OCI-LY3 (cell line): ENCODE results near the gene RHOBTB3.
A peak's percentile ranks its signal among the peaks of the same experiment; 100 is the strongest.

Experiments
- H2AFZ ChIP-seq: fragments of 200-600, 300-600 bp; shearing (Covaris generic); 2 replicates; pipeline ENCODE4 v1.6.0; 2014; ENCODE audit warnings: antibody characterized with exemption, low read depth, low read length
- H3K27ac ChIP-seq: fragments of 200-600, 300-600 bp; sonication (generic); 2 replicates; pipeline ENCODE4 v1.5.1; 2014; ENCODE audit warnings: mild to moderate bottlenecking, low read length, moderate library complexity, mixed read lengths
- H3K27me3 ChIP-seq: fragments of 200-600, 300-600 bp; sonication (generic); 2 replicates; pipeline ENCODE4 v1.6.1; 2014; ENCODE audit warnings: low read depth, low read length, mixed read lengths
- H3K36me3 ChIP-seq: fragments of 200-600, 300-600 bp; sonication (generic); replicated peaks from 2 replicates; pipeline ENCODE3; 2014; ENCODE audit warnings: low read depth, low read length, mixed read lengths
- H3K4me1 ChIP-seq: fragments of 300-600, 200-600 bp; sonication (generic); 2 replicates; pipeline ENCODE4 v1.6.1; 2014; ENCODE audit warnings: low read length, mixed read lengths
- H3K4me2 ChIP-seq: fragments of 200-600, 300-600 bp; sonication (generic); 2 replicates; pipeline ENCODE4 v1.6.1; 2014; ENCODE audit warnings: low read length, mixed read lengths
- H3K4me3 ChIP-seq: fragments of 300-600, 200-600 bp; sonication (generic); 2 replicates; pipeline ENCODE4 v1.5.1; 2014; ENCODE audit warnings: antibody characterized with exemption, mild to moderate bottlenecking, low read length, moderate library complexity
- H3K79me2 ChIP-seq: fragments of 300-600, 200-600 bp; shearing (Covaris generic); 2 replicates; pipeline ENCODE4 v1.6.1; 2014; ENCODE audit warnings: mild to moderate bottlenecking, low read length, mixed read lengths
- H3K9ac ChIP-seq: fragments of 300-600, 200-600 bp; shearing (Covaris generic); 2 replicates; pipeline ENCODE4 v1.6.0; 2014; ENCODE audit warnings: mild to moderate bottlenecking, low read length, moderate library complexity
- H3K9me3 ChIP-seq: fragments of 200-600, 300-600 bp; shearing (Covaris generic); 2 replicates; pipeline ENCODE4 v1.6.1; 2014; ENCODE audit warnings: low read length, mixed read lengths; ENCODE audit not compliant: insufficient read depth
- H4K20me1 ChIP-seq: fragments of 200-600, 300-600 bp; sonication (generic); 2 replicates; pipeline ENCODE4 v1.6.1; 2016; ENCODE audit warnings: low read length, mixed read lengths; ENCODE audit not compliant: insufficient read depth
- EZH2phosphoT487 ChIP-seq: fragments of 200-600 bp; shearing (Covaris generic); IDR thresholded peaks from 2 replicates; pipeline ENCODE4 v1.6.1; 2018; ENCODE audit warnings: antibody characterized with exemption, mixed run types, low read depth
- TF ChIP-seq, protein P1 (sequence below): fragments of 200-600, 300-600 bp; sonication (generic); IDR thresholded peaks from 2 replicates; pipeline ENCODE4 v1.5.1; 2014; ENCODE audit warnings: antibody characterized with exemption, low read length, low read depth

RHOBTB3 gene

GRCh38 chr5:95839658-95840057, 108.5 kb downstream of the RHOBTB3 start:
- Histone ChIP-seq H3K4me1 (peaks cover 46% of the 10 kb centered on the region), H3K27ac (no peak overlapping the region), H3K36me3 (no peaks in the 10 kb centered on the region), H3K9ac (no peak overlapping the region), H2AFZ (no peak overlapping the region), H3K27me3 (no peaks in the 10 kb centered on the region), H3K9me3 (no peaks in the 10 kb centered on the region), H3K4me3 (no peak overlapping the region), H4K20me1 (no peaks in the 10 kb centered on the region), H3K79me2 (no peaks in the 10 kb centered on the region), H3K4me2 (no peak overlapping the region)
- TF ChIP-seq, protein P1, sequence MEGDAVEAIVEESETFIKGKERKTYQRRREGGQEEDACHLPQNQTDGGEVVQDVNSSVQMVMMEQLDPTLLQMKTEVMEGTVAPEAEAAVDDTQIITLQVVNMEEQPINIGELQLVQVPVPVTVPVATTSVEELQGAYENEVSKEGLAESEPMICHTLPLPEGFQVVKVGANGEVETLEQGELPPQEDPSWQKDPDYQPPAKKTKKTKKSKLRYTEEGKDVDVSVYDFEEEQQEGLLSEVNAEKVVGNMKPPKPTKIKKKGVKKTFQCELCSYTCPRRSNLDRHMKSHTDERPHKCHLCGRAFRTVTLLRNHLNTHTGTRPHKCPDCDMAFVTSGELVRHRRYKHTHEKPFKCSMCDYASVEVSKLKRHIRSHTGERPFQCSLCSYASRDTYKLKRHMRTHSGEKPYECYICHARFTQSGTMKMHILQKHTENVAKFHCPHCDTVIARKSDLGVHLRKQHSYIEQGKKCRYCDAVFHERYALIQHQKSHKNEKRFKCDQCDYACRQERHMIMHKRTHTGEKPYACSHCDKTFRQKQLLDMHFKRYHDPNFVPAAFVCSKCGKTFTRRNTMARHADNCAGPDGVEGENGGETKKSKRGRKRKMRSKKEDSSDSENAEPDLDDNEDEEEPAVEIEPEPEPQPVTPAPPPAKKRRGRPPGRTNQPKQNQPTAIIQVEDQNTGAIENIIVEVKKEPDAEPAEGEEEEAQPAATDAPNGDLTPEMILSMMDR, result no peak
- TF ChIP-seq EZH2phosphoT487, result no peak

- Histone ChIP-seq H3K4me3 (no peak overlapping the region), H3K9ac (no peak overlapping the region), H3K4me1 (peaks cover 37% of the 10 kb centered on the region), H2AFZ (no peak overlapping the region), H3K27me3 (no peaks in the 10 kb centered on the region), H3K4me2 (peak overlapping the region; percentile 60), H3K79me2 (no peaks in the 10 kb centered on the region), H3K9me3 (no peaks in the 10 kb centered on the region), H3K36me3 (no peaks in the 10 kb centered on the region), H4K20me1 (no peaks in the 10 kb centered on the region), H3K27ac (no peak overlapping the region)
- TF ChIP-seq, protein P1, result no peak
- no peak for TF ChIP-seq EZH2phosphoT487
Measured at GRCh38 chr5:95840956-95841705, 110.0 kb downstream of the RHOBTB3 start.

DNA sequence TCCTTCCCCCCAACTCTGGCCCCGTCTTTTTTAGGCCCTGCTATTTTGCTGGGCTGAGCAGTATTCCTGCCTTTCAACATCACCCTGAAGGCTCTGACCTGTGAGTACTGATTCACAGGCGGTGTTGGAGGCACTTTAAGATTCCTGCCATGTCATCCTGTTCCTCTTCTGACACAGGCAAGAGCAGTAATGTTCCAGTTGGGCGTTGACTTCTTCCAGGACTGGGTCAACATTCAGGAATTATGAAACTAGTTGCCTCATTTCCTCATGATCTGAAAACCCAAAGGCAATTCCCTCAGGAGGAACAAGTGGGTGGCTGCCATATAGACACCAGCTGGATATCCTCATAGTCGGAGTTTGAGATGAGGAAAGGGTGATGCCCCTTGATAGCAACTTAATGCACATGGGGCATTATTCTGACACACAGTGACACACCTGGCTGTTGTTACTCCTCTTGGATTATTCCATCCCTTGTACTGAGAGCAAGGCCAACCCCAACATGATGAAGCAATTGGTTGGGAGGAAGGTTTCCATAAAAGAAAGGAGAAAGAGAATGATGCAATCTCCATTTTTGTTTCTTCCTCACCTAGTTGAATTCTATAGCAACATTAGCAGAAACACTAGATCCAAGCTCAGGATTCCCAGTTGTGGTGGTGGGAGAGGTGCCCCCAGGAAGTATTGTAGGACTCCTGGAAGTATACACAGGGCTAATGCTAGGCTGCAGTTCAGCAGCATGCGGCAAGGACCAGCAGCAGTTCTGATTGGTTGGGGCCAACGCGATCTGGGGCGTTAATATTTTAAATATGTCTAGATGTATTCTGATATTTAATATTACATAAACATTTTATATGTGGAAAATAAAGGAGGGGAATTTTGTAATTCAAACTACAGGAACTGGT, 111.0 kb downstream of the RHOBTB3 start:
- no peak for TF ChIP-seq EZH2phosphoT487
- TF ChIP-seq, protein P1, result no peak
- Histone ChIP-seq H3K79me2 (no peaks in the 10 kb centered on the region), H3K9ac (no peak overlapping the region), H3K4me3 (no peak overlapping the region), H2AFZ (peak overlapping the region; percentile 83; the same call in 1 of the 2 replicates), H3K27ac (no peak overlapping the region), H3K36me3 (no peaks in the 10 kb centered on the region), H3K9me3 (no peaks in the 10 kb centered on the region), H3K27me3 (no peaks in the 10 kb centered on the region), H3K4me1 (peaks cover 33% of the 10 kb centered on the region), H4K20me1 (no peaks in the 10 kb centered on the region), H3K4me2 (peak overlapping the region; percentile 88)
